ENCODE data around the gene TESMIN. TPM values are rescaled to one million over a fixed set of nuclear protein-coding genes. Genes with fewer than 3 reads are reported as not detected.

TESMIN gene
- total RNA-seq, 2 donors from 2014 or later, result 0.47 to 0.78 TPM

- no peak for DNase-seq (ENCODE audit: low spot score)
- no peaks in the 10 kb centered on the region for H3K9me3 ChIP-seq
- no peak for TF ChIP-seq CTCF (IDR thresholded peaks at IDR 0.05)
- peaks cover 0 to 7% of the 10 kb centered on the region in 2 donors for H3K4me1 ChIP-seq
- no peaks in the 10 kb centered on the region for H3K27me3 ChIP-seq
- no peak overlapping the region for H3K4me3 ChIP-seq
- no peaks in the 10 kb centered on the region for H3K36me3 ChIP-seq
- H3K27ac ChIP-seq, result no peak overlapping the region
These were observed 89.4 kb downstream of the TESMIN start for GRCh38 chr11:68661697-68662603.

GRCh38 chr11:68661014-68661413 is 90.3 kb downstream of the TESMIN start:
- no peak for TF ChIP-seq CTCF (IDR thresholded peaks at IDR 0.05)
- Histone ChIP-seq H3K36me3 (no peaks in the 10 kb centered on the region), H3K4me3 (no peak overlapping the region), H3K9me3 (no peaks in the 10 kb centered on the region), H3K27me3 (no peaks in the 10 kb centered on the region), H3K4me1 (peaks cover 0 to 7% of the 10 kb centered on the region in 2 donors), H3K27ac (no peak overlapping the region)
- no peak for DNase-seq (ENCODE audit: low spot score)

- no peak for DNase-seq (ENCODE audit: low spot score)
- Histone ChIP-seq H3K4me1 (peaks cover 0 to 7% of the 10 kb centered on the region in 2 donors), H3K9me3 (peaks cover 0 to 4% of the 10 kb centered on the region in 2 donors), H3K27ac (no peak overlapping the region), H3K4me3 (no peak overlapping the region), H3K27me3 (no peaks in the 10 kb centered on the region), H3K36me3 (no peaks in the 10 kb centered on the region)
- TF ChIP-seq CTCF (IDR thresholded peaks at IDR 0.05), result no peak
These were observed 91.1 kb downstream of the TESMIN start for GRCh38 chr11:68660066-68660810.

- Histone ChIP-seq H3K4me1 (peaks cover 0 to 7% of the 10 kb centered on the region in 2 donors), H3K4me3 (no peak overlapping the region), H3K27me3 (no peaks in the 10 kb centered on the region), H3K9me3 (peaks cover 0 to 13% of the 10 kb centered on the region in 2 donors), H3K27ac (no peak overlapping the region), H3K36me3 (no peaks in the 10 kb centered on the region)
- DNase-seq (ENCODE audit: low spot score), result peak; percentile 76
- TF ChIP-seq CTCF (IDR thresholded peaks at IDR 0.05), result no peak
These were observed 92.0 kb downstream of the TESMIN start for GRCh38 chr11:68659158-68659921.

- TF ChIP-seq CTCF (IDR thresholded peaks at IDR 0.05), result no peak
- no peak overlapping the region for H3K4me3 ChIP-seq
These were observed 92.7 kb downstream of the TESMIN start for GRCh38 chr11:68658661-68659060.

More at GRCh38 chr11:68658661-68659060, 92.7 kb downstream of the TESMIN start:
- no peaks in the 10 kb centered on the region for H3K36me3 ChIP-seq
- H3K27me3 ChIP-seq, result no peaks in the 10 kb centered on the region
- H3K4me1 ChIP-seq, result peaks cover 0 to 7% of the 10 kb centered on the region in 2 donors
- peaks cover 0 to 13% of the 10 kb centered on the region in 2 donors for H3K9me3 ChIP-seq
- H3K27ac ChIP-seq, result no peak overlapping the region
- no peak for DNase-seq (ENCODE audit: low spot score)
